ENCODE results near the gene STPG3. TPM values are rescaled to one million over a fixed set of nuclear protein-coding genes. Genes with fewer than 3 reads are reported as not detected.
A peak's percentile ranks its signal among the peaks of the same experiment; 100 is the strongest.

STPG3 gene
- total and polyA plus RNA-seq, 2 donors: 0.09 to 0.43 TPM

DNA sequence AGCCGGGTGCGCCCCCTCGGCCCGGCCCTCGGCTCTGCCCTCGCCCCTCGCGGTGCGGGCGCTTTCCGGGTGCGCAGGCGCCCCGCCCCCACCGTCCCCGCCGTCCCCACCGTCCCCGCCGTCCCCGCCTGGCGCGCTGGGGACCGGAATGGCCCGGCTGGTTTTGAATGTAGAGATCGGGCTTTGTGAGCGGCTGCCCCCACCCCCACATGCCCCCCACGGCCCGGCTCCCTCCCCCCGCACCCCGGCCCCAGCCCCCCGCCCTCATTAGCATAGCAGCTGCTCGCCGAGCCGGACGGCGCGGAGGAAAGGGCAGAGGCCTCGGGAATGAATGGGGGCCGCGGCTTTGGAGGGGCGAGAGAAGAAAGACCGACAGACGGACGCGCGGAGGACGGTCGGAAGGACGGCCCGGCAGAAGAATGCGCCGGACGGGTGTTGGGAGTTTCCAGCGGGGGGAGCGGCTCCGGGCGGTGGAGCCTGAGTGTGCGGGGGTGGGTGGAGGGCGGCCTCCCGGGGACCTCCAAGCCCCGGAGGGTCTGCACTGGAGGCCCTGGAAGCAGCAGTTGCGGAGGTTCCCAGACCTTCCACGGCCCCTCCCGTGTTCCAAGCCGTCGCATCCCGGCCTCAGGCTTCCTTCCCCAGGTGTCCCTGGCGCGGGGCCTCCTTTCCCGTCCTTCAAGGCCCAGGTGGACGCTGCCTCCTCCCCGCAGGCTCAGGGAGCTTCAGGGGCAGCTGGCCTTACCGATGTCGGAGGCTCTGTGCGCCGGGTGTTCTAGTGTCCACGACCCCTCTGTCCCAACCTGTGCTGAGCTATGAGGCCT lies 45.0 kb downstream of the STPG3 start:
- peaks cover 68 to 76% of the 10 kb centered on the region in 2 donors for H3K27me3 ChIP-seq (ENCODE audit: control insufficient read depth in 2 of 2, insufficient read depth in 1 of 2, low read length in 1 of 2)
- WGBS: 22% methylated on average over 78 of the region's 78 CpGs
- H3K27ac ChIP-seq (ENCODE audit: low read depth in 1 of 2, low read length in 1 of 2): no peak overlapping the region
- no peaks in the 10 kb centered on the region for H3K36me3 ChIP-seq (ENCODE audit: control insufficient read depth in 2 of 2, insufficient read depth in 2 of 2, low read length in 1 of 2)
- peaks cover 3 to 15% of the 10 kb centered on the region in 2 donors for H3K9me3 ChIP-seq (ENCODE audit: control insufficient read depth in 2 of 2, insufficient read depth in 1 of 2, low read length in 1 of 2)
- H3K4me3 ChIP-seq (ENCODE audit: low read length in 2 of 2): peak overlapping the region in 1 of 2 donors; percentile 44
- no peak for DNase-seq (ENCODE audit: low read depth in 6 of 9, low spot score in 9 of 9)
- H3K4me1 ChIP-seq (ENCODE audit: control insufficient read depth in 2 of 2, insufficient read depth in 2 of 2, low read length in 2 of 2): peaks cover 3 to 15% of the 10 kb centered on the region in 2 donors

DNA sequence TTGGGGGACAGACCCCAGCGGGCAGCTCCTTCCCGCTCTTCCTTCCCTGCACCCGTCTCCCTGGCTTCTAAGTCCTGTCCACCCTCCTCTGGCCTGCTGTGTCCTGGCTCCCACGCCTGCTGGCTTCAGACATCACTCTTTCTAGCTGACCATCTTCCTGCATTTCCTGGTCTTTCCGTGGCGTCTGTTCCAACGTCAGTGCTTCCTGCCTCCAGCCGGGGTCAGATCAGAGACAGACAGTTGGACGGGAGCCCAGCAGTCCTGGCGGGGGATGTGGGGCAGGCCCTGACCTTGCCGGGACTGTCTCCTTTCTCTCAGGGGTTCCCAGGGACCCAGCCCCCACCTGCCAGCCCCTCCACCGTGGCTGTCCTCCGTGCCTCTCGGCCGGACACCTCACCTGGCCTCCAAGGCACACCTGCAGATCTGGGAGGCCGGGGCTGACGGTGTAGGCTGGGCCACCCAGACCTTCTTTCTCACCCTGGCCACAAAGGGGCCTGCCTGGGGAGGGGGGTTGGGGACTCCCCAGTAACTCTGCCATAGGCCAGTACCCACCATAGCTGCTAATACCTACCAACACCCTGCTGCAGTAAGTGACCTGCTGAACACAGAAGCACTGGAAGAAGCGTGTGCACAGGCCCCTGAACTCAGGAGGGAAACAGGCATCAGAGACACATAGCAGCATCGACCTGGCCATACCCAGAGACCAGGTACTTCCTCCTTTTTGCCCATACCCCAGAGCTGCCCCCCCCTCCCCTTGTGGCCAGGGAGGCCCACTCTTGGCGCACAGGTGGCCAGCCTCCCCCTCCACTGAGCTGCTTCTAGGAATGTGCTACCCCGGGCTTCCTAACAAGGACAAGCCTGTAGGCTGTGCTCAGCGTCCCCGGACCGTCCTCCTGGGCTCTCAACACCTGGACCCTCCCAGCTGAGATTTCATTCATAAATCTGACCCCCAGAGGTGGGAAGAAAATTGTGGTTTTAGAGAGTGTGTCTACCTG lies 45.9 kb downstream of the STPG3 start:
- Histone ChIP-seq H3K4me1 (ENCODE audit: control insufficient read depth in 2 of 2, insufficient read depth in 2 of 2, low read length in 2 of 2) (peaks cover 8 to 18% of the 10 kb centered on the region in 2 donors), H3K9me3 (ENCODE audit: control insufficient read depth in 2 of 2, insufficient read depth in 1 of 2, low read length in 1 of 2) (peaks cover 3 to 15% of the 10 kb centered on the region in 2 donors), H3K27me3 (ENCODE audit: control insufficient read depth in 2 of 2, insufficient read depth in 1 of 2, low read length in 1 of 2) (peaks cover 76 to 82% of the 10 kb centered on the region in 2 donors), H3K36me3 (ENCODE audit: control insufficient read depth in 2 of 2, insufficient read depth in 2 of 2, low read length in 1 of 2) (no peaks in the 10 kb centered on the region), H3K27ac (ENCODE audit: low read depth in 1 of 2, low read length in 1 of 2) (no peak overlapping the region), H3K4me3 (ENCODE audit: low read length in 2 of 2) (no peak overlapping the region)
- 60% methylated on average over 24 of the region's 24 CpGs for WGBS
- DNase-seq (ENCODE audit: low read depth in 6 of 9, low spot score in 9 of 9): no peak

DNA sequence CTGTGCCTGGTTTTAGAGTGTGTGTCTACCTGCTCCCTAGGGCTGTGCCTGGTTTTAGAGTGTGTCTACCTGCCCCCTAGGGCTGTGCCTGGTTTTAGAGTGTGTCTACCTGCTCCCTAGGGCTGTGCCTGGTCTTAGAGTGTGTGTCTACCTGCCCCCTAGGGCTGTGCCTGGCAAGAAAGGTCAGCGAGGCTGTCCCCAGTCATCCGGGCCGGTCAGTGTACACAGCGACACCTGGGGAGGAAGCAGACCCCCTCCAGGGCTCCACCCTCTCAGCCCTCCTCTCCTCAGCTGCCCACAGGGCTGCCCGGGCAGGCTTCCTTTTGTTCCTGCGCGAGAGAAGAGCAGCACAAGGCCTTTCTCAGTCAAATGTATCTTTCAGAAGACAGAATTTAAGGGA lies 46.9 kb downstream of the STPG3 start:
- H3K4me3 ChIP-seq (ENCODE audit: low read length in 2 of 2): no peak overlapping the region
- H3K27me3 ChIP-seq (ENCODE audit: control insufficient read depth in 2 of 2, insufficient read depth in 1 of 2, low read length in 1 of 2): peaks cover 83 to 87% of the 10 kb centered on the region in 2 donors
- peaks cover 8 to 24% of the 10 kb centered on the region in 2 donors for H3K4me1 ChIP-seq (ENCODE audit: control insufficient read depth in 2 of 2, insufficient read depth in 2 of 2, low read length in 2 of 2)
- H3K27ac ChIP-seq (ENCODE audit: low read depth in 1 of 2, low read length in 1 of 2): no peak overlapping the region
- H3K9me3 ChIP-seq (ENCODE audit: control insufficient read depth in 2 of 2, insufficient read depth in 1 of 2, low read length in 1 of 2): peaks cover 3 to 15% of the 10 kb centered on the region in 2 donors
- no peaks in the 10 kb centered on the region for H3K36me3 ChIP-seq (ENCODE audit: control insufficient read depth in 2 of 2, insufficient read depth in 2 of 2, low read length in 1 of 2)
- DNase-seq (ENCODE audit: low read depth in 6 of 9, low spot score in 9 of 9): no peak
- WGBS: 86% methylated on average over 7 of the region's 7 CpGs

DNA sequence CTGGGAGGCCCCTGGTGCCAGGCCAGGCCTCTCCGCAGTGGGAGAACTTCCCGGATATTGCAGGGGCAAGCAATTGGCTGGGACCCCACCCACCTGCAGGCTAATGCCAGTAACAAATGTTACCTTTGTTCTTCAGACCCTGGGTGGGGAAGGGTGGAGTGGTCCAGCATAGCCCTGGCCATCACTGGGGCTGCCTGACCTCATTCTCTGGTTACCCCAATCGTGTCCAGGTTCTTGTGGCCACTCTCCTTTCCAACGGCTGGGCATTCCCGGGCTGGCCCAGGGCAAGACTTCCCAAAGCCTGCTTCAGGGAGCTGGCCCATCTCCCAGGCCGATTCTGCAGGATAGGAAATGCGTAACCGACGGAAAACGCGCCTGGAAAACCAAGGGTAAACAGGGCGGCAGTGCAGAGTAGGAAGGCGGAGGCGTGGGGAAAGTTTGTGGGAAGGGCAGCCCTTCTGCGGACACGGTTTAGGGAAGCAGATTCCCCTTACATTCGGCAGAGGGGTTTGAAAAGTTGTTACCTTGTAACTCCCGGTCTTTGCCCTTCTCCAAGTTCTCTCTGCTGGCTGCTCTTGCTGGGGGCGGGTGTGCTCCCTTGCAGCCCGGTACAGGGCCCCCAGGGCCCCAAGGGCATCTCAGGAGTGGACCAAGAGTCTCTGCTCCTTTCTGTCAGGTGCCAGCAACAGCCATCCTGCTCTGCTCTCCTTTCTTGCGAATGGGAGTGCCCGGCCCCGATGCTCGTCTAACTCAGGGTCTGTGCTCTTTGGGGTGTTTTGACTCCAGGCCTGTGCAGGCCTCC lies 47.5 kb downstream of the STPG3 start:
- Histone ChIP-seq H3K36me3 (ENCODE audit: control insufficient read depth in 2 of 2, insufficient read depth in 2 of 2, low read length in 1 of 2) (no peaks in the 10 kb centered on the region), H3K27ac (ENCODE audit: low read depth in 1 of 2, low read length in 1 of 2) (no peak overlapping the region), H3K9me3 (ENCODE audit: control insufficient read depth in 2 of 2, insufficient read depth in 1 of 2, low read length in 1 of 2) (peaks cover 3 to 15% of the 10 kb centered on the region in 2 donors), H3K4me1 (ENCODE audit: control insufficient read depth in 2 of 2, insufficient read depth in 2 of 2, low read length in 2 of 2) (peaks cover 8 to 31% of the 10 kb centered on the region in 2 donors), H3K27me3 (ENCODE audit: control insufficient read depth in 2 of 2, insufficient read depth in 1 of 2, low read length in 1 of 2) (peaks cover 87 to 90% of the 10 kb centered on the region in 2 donors), H3K4me3 (ENCODE audit: low read length in 2 of 2) (no peak overlapping the region)
- no peak for DNase-seq (ENCODE audit: low read depth in 6 of 9, low spot score in 9 of 9)
- WGBS: 92% methylated on average over 24 of the region's 24 CpGs

DNA sequence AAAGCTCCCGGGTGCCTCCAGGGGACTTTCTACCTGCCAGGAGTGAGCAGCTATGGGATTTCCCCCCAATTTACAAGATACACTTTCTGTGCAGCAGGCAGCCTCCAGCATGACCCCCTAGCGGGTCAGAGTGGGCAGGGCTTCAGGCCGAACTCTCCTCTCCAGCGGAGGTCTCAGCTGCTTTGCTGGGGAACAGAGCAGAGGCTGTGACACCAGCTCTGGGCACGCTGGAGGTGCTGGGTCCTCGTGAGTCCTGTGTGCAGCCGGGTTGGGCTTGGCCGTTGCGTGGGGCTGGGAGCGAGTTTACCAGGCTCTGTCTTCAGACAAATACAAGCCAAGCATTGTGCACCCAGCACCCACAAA lies 48.1 kb downstream of the STPG3 start:
- DNase-seq (ENCODE audit: low read depth in 6 of 9, low spot score in 9 of 9): no peak
- Histone ChIP-seq H3K4me3 (ENCODE audit: low read length in 2 of 2) (no peak overlapping the region), H3K27me3 (ENCODE audit: control insufficient read depth in 2 of 2, insufficient read depth in 1 of 2, low read length in 1 of 2) (peaks cover 86 to 92% of the 10 kb centered on the region in 2 donors), H3K36me3 (ENCODE audit: control insufficient read depth in 2 of 2, insufficient read depth in 2 of 2, low read length in 1 of 2) (no peaks in the 10 kb centered on the region), H3K9me3 (ENCODE audit: control insufficient read depth in 2 of 2, insufficient read depth in 1 of 2, low read length in 1 of 2) (peaks cover 3 to 10% of the 10 kb centered on the region in 2 donors), H3K4me1 (ENCODE audit: control insufficient read depth in 2 of 2, insufficient read depth in 2 of 2, low read length in 2 of 2) (peaks cover 8 to 33% of the 10 kb centered on the region in 2 donors), H3K27ac (ENCODE audit: low read depth in 1 of 2, low read length in 1 of 2) (no peak overlapping the region)
- 94% methylated on average over 10 of the region's 10 CpGs for WGBS

DNA sequence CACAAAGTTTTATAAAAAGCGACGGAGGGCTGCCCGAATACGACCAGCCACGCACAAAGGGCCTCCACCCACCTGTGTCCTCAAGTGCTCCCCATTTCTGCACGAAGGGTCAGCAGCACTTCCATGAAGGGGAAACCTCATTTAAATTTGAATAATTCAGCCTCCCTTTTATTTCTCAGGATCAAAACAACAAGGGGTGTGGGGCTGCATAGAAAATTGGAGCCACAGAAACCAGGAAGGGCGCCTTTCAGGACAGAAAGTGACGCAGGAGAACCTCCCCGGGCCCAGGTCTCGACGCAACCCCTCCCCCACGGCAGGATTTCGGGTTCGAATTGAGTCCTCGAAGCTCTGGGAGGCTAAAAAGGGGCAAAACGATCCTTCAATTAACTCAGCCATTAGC lies 48.9 kb downstream of the STPG3 start:
- WGBS: 83% methylated on average over 16 of the region's 16 CpGs
- no peak for DNase-seq (ENCODE audit: low read depth in 6 of 9, low spot score in 9 of 9)
- H3K4me1 ChIP-seq (ENCODE audit: control insufficient read depth in 2 of 2, insufficient read depth in 2 of 2, low read length in 2 of 2): peaks cover 8 to 38% of the 10 kb centered on the region in 2 donors
- peaks cover 0 to 2% of the 10 kb centered on the region in 2 donors for H3K9me3 ChIP-seq (ENCODE audit: control insufficient read depth in 2 of 2, insufficient read depth in 1 of 2, low read length in 1 of 2)
- H3K27ac ChIP-seq (ENCODE audit: low read depth in 1 of 2, low read length in 1 of 2): no peak overlapping the region
- no peaks in the 10 kb centered on the region for H3K36me3 ChIP-seq (ENCODE audit: control insufficient read depth in 2 of 2, insufficient read depth in 2 of 2, low read length in 1 of 2)
- peaks cover 86 to 91% of the 10 kb centered on the region in 2 donors for H3K27me3 ChIP-seq (ENCODE audit: control insufficient read depth in 2 of 2, insufficient read depth in 1 of 2, low read length in 1 of 2)
- peak overlapping the region in 1 of 2 donors; percentile 29 for H3K4me3 ChIP-seq (ENCODE audit: low read length in 2 of 2)

DNA sequence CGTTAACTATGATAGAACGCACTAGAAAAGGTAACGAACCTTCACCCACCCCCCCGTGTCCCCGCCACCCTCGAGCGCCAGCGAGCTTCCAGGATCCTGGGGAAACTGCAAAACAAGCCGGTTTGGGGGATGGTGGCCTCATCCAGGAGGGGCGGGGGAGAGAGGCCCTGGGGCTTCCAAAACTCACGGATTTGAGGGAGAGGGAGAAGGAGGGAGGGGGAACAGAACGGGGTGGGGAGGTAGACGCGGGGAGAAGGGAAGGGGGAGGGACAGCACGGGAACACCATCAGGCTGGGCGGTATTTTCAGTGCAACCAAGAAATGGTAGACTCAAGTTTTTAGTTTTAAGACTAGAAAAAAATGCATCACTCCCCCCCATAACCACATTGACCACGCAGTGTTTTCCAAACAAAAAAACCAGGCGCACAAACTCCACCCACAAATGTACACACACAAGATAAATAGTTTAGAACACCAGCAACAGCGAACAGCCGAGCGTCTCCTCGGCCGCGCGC lies 49.5 kb downstream of the STPG3 start:
- no peak overlapping the region for H3K27ac ChIP-seq (ENCODE audit: low read depth in 1 of 2, low read length in 1 of 2)
- no peaks in the 10 kb centered on the region for H3K9me3 ChIP-seq (ENCODE audit: control insufficient read depth in 2 of 2, insufficient read depth in 1 of 2, low read length in 1 of 2)
- H3K4me3 ChIP-seq (ENCODE audit: low read length in 2 of 2): peak overlapping the region; percentile 29 to 58
- no peak for DNase-seq (ENCODE audit: low read depth in 6 of 9, low spot score in 9 of 9)
- 6% methylated on average over 25 of the region's 25 CpGs for WGBS
- H3K27me3 ChIP-seq (ENCODE audit: control insufficient read depth in 2 of 2, insufficient read depth in 1 of 2, low read length in 1 of 2): peaks cover 88 to 90% of the 10 kb centered on the region in 2 donors
- H3K4me1 ChIP-seq (ENCODE audit: control insufficient read depth in 2 of 2, insufficient read depth in 2 of 2, low read length in 2 of 2): peaks cover 8 to 43% of the 10 kb centered on the region in 2 donors
- H3K36me3 ChIP-seq (ENCODE audit: control insufficient read depth in 2 of 2, insufficient read depth in 2 of 2, low read length in 1 of 2): no peaks in the 10 kb centered on the region

Data from thymus (tissue), 11 donors.